GM18909 (cell line): Measurements from ENCODE around the gene PTPN3.

Experiments used
- ATAC-seq: cut with Tn5 transposase; IDR thresholded peaks from one replicate; pipeline ENCODE4 v1.9.1; 2021; ENCODE audit warnings: mild to moderate bottlenecking; ENCODE audit not compliant: unreplicated experiment, poor library complexity

Gene PTPN3

GRCh38 chr9:109506097-109506712, 8.1 kb upstream of the PTPN3 start:
- ATAC-seq: no peak

DNA sequence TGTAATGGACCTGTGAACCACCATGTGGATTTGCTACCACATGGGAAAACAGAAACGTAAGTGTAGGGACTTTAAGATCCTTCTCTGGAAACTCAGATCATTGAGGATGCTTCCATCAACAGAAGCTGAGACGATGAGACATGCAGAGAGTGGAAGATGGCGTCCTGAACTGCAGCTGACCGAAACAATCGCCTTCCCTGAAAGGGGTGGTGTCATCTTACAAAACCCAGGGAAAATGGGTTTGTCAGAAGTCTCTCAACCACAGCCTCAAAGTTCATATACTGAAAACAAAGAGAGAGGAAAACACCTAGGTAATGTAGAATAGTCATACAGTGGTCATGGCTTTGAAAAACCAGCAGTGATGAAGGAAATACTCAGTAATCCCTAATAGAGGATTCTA, 6.6 kb upstream of the PTPN3 start:
- no peak for ATAC-seq

- ATAC-seq: no peak
These were observed 2.4 kb upstream of the PTPN3 start for GRCh38 chr9:109500421-109500974.

DNA sequence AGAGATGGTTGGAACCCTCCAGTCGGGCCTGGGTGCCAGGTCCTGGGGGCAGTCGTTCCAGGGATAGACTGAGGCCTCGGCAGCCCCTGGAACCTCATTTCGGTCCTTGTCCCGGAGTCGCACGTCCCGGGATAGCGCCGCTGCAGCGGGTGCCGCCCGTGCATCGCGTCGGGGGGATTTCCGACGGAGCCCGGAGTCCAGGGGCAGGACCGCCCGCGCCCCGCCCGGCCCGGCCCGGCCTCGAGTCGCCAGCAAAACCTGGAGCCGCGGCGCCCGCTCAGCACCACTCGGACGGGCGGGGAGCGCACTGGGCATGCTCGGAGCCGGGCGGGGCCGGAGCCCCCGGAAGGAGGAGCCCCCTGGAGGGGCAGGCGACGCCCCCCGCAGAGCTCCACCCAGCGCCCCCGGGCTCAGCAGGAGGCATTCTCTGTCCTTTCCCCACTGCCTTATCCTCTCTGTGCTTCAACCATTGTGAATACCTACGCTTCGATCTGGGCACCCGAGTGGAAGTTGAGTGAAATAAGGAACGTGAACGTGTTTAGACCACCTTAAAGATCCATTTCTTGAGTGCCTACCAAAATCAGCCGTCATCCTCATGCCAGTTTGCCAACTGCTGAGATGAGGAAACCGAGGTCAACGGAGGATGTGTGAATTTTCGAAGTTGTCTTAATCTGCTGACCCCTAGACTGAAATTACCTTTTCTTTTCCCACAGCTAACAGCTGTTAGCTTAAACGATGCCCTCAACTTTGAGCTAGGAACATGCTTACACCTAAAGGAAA, 1.7 kb upstream of the PTPN3 start:
- ATAC-seq: no peak

DNA sequence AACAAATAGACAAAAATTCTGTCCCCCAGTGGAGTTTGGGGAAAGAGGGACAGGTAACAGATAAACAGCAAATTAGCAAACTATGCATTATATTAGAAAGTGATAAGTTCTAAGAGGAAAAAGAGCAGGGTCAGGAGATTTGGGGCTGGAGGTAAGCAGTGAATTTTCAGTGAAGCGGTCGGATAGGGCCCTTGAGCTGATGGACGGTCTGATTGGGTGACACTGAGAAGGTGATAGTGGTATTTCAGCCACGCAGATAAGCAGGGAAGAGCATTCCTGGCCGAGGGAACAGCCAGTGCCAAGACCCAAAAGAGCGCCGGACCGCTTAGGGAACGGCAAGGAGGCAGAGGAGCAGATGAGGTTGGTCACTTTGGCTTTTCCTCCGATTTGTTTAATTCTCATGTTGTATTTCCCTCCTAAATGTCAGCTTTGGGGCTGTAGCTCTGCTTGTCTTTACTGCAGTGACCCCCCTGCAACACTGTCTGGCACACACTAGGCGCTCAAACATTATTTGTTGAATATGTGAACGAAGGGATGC, 1.1 kb upstream of the PTPN3 start:
- no peak for ATAC-seq

DNA sequence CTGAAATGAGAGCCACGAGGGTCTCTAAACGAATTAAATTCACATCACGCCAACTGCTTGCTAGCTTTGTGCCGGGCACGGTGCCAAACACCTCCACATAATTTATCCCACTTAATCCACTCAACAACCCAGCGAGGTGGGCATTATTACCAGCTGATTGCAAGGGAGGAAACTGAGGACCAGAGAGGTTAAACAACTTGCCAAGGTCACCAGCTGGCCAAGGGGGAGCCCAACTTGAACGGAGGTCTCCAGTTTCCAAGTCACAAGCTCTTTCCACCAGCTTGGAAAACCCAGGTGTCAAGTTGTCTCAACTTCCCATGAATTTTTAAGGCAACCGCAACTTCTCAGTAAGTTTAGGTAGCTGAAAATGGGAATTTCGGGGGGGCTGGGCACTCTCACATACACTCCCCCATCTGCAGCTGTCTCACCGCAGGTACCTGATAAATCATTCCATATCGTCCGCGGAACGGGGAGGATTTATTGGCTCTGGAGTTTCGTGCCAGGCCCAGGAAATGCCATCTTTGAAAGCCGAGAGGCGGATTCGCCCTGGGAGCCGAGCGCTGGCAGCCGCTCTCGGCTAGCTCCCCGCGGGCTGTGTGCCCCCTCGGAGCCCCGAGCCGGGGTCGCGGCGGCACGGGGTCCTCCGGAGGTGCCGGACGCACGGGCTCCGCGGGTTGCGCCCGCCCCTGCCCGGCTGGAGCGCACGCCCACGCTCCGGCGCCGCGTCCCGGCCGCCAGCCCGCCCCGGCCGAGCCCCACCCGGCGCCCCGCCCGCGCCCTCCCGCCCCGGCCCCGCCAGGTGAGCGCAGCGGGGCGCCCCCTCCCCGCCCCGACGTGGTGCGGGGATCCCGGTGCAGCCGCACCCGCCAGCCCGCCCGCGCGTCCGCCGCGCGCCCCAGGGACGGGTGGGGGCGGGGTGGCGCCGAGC, 617 bp downstream of the PTPN3 start:
- no peak for ATAC-seq

- ATAC-seq: no peak
These were observed 1.3 kb downstream of the PTPN3 start for GRCh38 chr9:109496841-109497225.

GRCh38 chr9:109496218-109496617, 1.9 kb downstream of the PTPN3 start:
- no peak for ATAC-seq

- ATAC-seq: no peak
These were observed 4.5 kb downstream of the PTPN3 start for GRCh38 chr9:109493648-109494047.

DNA sequence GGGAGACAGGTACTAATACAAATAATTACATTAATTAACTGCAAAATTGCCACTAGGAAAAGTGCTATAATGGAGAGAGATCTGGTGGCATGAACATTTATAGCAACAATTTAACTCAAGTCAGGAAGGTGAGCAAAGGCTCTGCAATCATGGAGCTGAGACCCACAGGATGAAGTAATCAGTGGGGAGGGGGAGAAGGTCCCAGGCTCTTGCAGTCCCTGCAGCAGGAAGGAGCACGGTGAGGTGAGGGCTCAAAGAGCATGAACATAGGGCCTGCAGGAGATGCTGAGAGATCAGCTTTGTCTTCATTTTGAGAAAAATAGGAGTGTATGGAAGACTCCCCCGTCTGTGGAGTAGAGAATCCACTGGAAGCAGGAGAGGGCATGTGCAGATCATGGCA, 6.5 kb downstream of the PTPN3 start:
- ATAC-seq: no peak

- ATAC-seq: no peak
These were observed 9.2 kb downstream of the PTPN3 start for GRCh38 chr9:109488791-109489492.

GRCh38 chr9:109488351-109488750, 9.8 kb downstream of the PTPN3 start:
- ATAC-seq: no peak

DNA sequence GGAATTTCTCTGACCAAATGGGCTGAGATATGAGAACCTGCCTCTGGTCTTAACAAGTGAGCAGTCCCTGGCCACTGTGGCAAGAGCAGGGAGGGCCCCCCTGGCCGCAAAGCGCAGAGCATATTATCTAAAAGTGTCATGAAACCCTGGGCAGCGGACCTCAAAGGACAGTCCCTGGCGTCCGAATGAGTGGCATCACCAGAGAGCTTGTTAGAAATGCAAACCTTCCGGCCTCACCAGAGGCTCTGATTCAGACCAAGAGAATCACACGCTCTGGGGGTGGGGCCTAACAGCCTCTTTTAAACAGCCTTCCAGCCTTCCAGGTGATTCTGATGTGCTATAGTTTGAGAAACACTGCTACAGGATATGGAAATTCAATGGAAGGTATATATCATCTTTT, 10.9 kb downstream of the PTPN3 start:
- ATAC-seq: peak; percentile 51

DNA sequence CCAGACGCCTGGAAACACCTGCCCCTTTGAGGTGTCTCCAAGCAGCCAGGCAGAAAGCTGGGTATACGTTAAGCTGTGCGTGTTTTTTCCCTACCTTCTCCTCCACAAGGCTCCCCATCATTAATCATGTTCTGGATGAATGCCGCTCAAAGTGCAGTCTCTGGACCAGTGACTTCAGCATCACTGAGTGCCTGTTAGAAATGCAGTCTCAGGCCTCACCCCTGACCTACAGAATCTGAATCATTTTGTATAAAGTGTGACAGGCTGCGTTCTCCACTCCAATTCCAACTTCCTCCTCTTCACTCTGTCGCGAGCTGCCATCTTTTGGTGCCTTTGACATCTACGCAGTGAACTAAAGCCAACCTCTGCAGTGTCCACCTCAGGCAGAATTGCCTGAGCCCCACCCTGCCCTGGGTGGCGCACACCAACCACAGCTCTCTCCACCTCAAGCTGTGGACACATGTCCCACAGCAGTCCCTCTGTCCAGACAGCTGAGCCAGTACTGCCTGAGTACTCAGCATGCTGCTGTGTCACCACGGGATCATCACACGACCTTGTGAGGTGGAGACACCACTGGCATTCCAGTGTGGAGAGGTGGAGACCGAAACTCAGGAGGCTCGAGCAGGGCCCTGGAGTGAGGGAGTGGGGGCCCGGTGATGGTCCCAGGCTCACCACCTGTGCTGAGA, 14.2 kb downstream of the PTPN3 start:
- ATAC-seq: no peak

- ATAC-seq: no peak
These were observed 15.7 kb downstream of the PTPN3 start for GRCh38 chr9:109482391-109482916.

DNA sequence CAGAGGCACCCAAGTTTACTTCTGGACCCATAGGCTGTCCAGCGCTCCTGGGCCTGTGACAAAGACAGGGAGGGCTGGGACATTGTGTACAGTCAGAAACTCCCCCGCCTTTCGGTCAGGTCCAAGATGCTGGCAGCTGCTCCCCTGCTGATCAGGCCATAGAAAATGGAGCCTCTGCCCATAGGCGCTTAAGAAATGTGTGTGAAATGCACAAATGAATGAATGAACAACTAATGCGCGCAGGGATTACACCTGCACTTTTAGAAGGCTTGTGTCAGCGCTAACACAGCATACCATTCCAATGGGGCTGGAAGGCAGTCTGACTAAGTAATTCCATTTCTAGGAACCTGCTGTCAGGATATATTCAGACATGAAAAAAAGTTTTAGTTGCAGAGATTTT, 16.3 kb downstream of the PTPN3 start:
- no peak for ATAC-seq

GRCh38 chr9:109479822-109480221, 18.3 kb downstream of the PTPN3 start:
- ATAC-seq: no peak

DNA sequence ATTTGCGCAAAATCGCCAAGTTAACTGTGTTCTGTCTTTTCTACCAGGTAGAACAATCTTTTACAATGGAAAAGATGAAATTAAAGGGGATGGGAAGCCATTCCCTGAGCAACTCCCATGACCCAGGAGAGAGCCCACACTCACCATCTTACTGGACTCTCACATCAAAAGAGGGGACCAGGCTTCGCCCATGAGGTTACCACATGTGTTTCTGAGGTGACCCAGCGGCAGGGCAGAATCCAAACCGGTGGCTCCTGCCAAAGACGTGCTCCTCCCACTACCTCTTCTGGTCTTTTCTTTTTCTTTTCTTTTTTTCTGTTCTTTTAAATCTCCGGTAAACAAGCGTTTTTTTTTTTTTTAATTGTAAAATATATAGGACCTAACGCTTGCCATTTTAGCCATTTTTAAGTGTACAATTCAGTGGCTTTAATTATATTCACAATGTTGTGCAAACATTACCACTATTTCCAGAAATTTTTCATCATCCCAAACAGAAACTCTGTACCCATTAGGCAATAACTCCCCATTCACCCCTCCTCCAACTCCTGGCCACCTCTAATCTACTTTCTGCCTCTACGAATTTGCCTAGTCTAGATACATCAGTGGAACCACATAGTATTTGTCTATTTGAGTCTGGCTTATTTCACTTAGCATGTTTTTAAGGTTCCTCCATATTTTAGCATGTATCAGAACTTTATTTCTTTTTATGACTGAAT, 19.3 kb downstream of the PTPN3 start:
- no peak for ATAC-seq
